T-cell (primary cell): ENCODE data around the gene CCPG1. TPM values are rescaled to one million over a fixed set of nuclear protein-coding genes. Genes with fewer than 3 reads are reported as not detected.
A peak's percentile ranks its signal among the peaks of the same experiment; 100 is the strongest.

Source experiments
- ATAC-seq, 4 experiments: fragments of 200-7000 bp in 3 of 4; fragments of 150-1000 bp in 1 of 4; cut with Tn5 transposase; replicated peaks in 1 of 4; 1 replicate in 3 of 4; 2 replicates in 1 of 4; pipeline ENCODE4 v1.10.0; 2021; ENCODE audit warnings: moderate library complexity in 3 of 4, mild to moderate bottlenecking in 2 of 4, moderate number of reproducible peaks in 1 of 4
- CTCF ChIA-PET, 2 donors: fragments of 300-600 bp; sonication (Branson Sonifier 250); formaldehyde crosslinking; loops; one replicate each; lab custom pipeline; 2022; ENCODE audit warnings: antibody characterized with exemption in 2 of 2; lab: Charles Lee
- POLR2A ChIA-PET, 2 donors: fragments of 300-600 bp; sonication (Branson Sonifier 250); formaldehyde crosslinking; loops; one replicate each; lab custom pipeline; 2022; ENCODE audit warnings: antibody characterized with exemption in 2 of 2; lab: Charles Lee
- DNase-seq, 35 experiments: peaks; one replicate each; pipeline versions ENCODE4 v3.0.0 to v3.0.0-alpha.2; 2013 to 2023
- H3K27ac ChIP-seq: one replicate; pipeline ENCODE4 v1.5.1; 2013; ENCODE audit warnings: low read length
- H3K27me3 ChIP-seq, 2 experiments: replicated peaks in 1 of 2; 1 replicate in 1 of 2; 2 replicates in 1 of 2; pipeline versions ENCODE4 v1.6.1 to v1.7.0; 2013; ENCODE audit warnings: low read length in 1 of 2, mixed read lengths in 1 of 2; ENCODE audit not compliant: control insufficient read depth in 2 of 2, insufficient read depth in 2 of 2; ENCODE audit errors: extremely low read depth in 1 of 2
- H3K36me3 ChIP-seq, 2 donors: 1 replicate in 1 of 2; 2 replicates in 1 of 2; pipeline versions ENCODE4 v1.6.1 to v1.7.0; 2013; ENCODE audit warnings: low read length in 1 of 2; ENCODE audit not compliant: control insufficient read depth in 2 of 2, insufficient read depth in 1 of 2; ENCODE audit errors: extremely low read depth in 1 of 2
- H3K4me1 ChIP-seq, 2 experiments: 1 replicate in 1 of 2; 2 replicates in 1 of 2; pipeline versions ENCODE4 v1.6.1 to v1.7.0; 2013; ENCODE audit warnings: low read length in 2 of 2, mixed read lengths in 1 of 2; ENCODE audit not compliant: insufficient read depth in 2 of 2, control insufficient read depth in 1 of 2; ENCODE audit errors: extremely low read depth in 1 of 2
- H3K4me3 ChIP-seq, 2 donors: 1 replicate in 1 of 2; 2 replicates in 1 of 2; pipeline versions ENCODE4 v1.5.1 to v1.7.0; 2013; ENCODE audit warnings: mild to moderate bottlenecking in 2 of 2, low read length in 1 of 2, moderate library complexity in 1 of 2; ENCODE audit not compliant: control insufficient read depth in 1 of 2; ENCODE audit errors: extremely low read depth in 1 of 2
- H3K9me3 ChIP-seq: 2 replicates; pipeline ENCODE4 v1.7.0; 2013
- H3K27ac Mint-ChIP-seq, 2 donors: one replicate each; pipeline ENCODE4 v1.8.0; 2020 to 2021; ENCODE audit warnings: mild to moderate bottlenecking in 2 of 2, mixed read lengths in 2 of 2
- H3K27me3 Mint-ChIP-seq, 2 donors: one replicate each; pipeline ENCODE4 v1.8.0; 2021 to 2022; ENCODE audit warnings: mixed read lengths in 2 of 2
- H3K36me3 Mint-ChIP-seq: one replicate; pipeline ENCODE4 v1.8.0; 2021; ENCODE audit warnings: mixed read lengths
- H3K4me1 Mint-ChIP-seq, 3 donors: one replicate each; pipeline ENCODE4 v1.8.0; 2020 to 2022; ENCODE audit warnings: mixed read lengths in 3 of 3, mild to moderate bottlenecking in 1 of 3
- H3K4me3 Mint-ChIP-seq, 3 donors: one replicate each; pipeline ENCODE4 v1.8.0; 2020 to 2022; ENCODE audit warnings: mild to moderate bottlenecking in 3 of 3, mixed read lengths in 3 of 3, moderate library complexity in 3 of 3
- H3K9me3 Mint-ChIP-seq, 3 donors: one replicate each; pipeline ENCODE4 v1.8.0; 2020 to 2022; ENCODE audit warnings: mixed read lengths in 3 of 3
- WGBS: methylation state at CpG from one replicate; pipeline ENCODE4 v1.1.5; 2013; ENCODE audit warnings: missing lambda C conversion rate; ENCODE audit not compliant: insufficient coverage; 5-methylcytosine and 5-hydroxymethylcytosine counted together
- total RNA-seq, 35 experiments: library from RNA in 6 of 35; stranded (reverse) in 6 of 35; fragments of 120-200 nt in 1 of 35; gene quantifications; one replicate each; pipeline versions ENCODE4 v1.2.1 to v1.2.4 and lab custom pipeline; 2013 to 2026

CCPG1 gene
- total RNA-seq, 5 donors from 2014 or later (not counting 1 experiment from before 2014, with no cell fraction given), result 21.3 to 32.5 (median 25.6) TPM

- DNase-seq (no peak), ATAC-seq (no peak)
- POLR2A ChIA-PET, result no interaction called here
- Histone ChIP-seq H3K4me3 (no peak overlapping the region), H3K36me3 (peaks cover 8 to 60% of the 10 kb centered on the region in 2 donors), H3K9me3 (no peaks in the 10 kb centered on the region), H3K27ac (no peak overlapping the region), H3K4me1 (no peaks in the 10 kb centered on the region), H3K27me3 (no peaks in the 10 kb centered on the region)
- Mint-ChIP-seq H3K27ac (no peak overlapping the region), H3K4me1 (no peaks in the 10 kb centered on the region), H3K4me3 (no peak overlapping the region), H3K9me3 (no peaks in the 10 kb centered on the region), H3K27me3 (no peaks in the 10 kb centered on the region), H3K36me3 (peaks cover 31% of the 10 kb centered on the region)
- CTCF ChIA-PET, result no interaction called here
- 100% methylated on average over 1 of the region's 1 CpG for WGBS
Measured at GRCh38 chr15:55337160-55337559, 71.0 kb downstream of the CCPG1 start.

- Mint-ChIP-seq H3K9me3 (no peaks in the 10 kb centered on the region), H3K27me3 (no peaks in the 10 kb centered on the region), H3K4me1 (no peaks in the 10 kb centered on the region), H3K27ac (no peak overlapping the region), H3K4me3 (no peak overlapping the region), H3K36me3 (peaks cover 44% of the 10 kb centered on the region)
- Histone ChIP-seq H3K4me1 (no peaks in the 10 kb centered on the region), H3K27ac (no peak overlapping the region), H3K36me3 (peaks cover 3 to 62% of the 10 kb centered on the region in 2 donors), H3K27me3 (no peaks in the 10 kb centered on the region), H3K4me3 (no peak overlapping the region), H3K9me3 (no peaks in the 10 kb centered on the region)
- ATAC-seq (no peak), DNase-seq (no peak)
- CTCF ChIA-PET, result interaction anchor here in 1 of 2 donors (0.6 kb wide), 1 partner anchor 118 kb away, joined by 5 read pairs; no protein-coding TSS in a partner anchor
- no CpG with 5 or more reads among the region's 1 CpG for whole genome bisulfite sequencing
- POLR2A ChIA-PET, result interaction anchor here in 1 of 2 donors (0.5 to 0.6 kb wide), 2 partner anchors 62 to 73 kb away, joined by 3 to 9 read pairs; no protein-coding TSS in a partner anchor
Measured at GRCh38 chr15:55334997-55335396, 73.2 kb downstream of the CCPG1 start.

- no peak overlapping the region for H3K27ac Mint-ChIP-seq
- CTCF ChIA-PET, result no interaction called here
- no CpG with 5 or more reads among the region's 5 CpGs for WGBS
Measured at GRCh38 chr15:55334371-55334770, 73.8 kb downstream of the CCPG1 start.

DNA sequence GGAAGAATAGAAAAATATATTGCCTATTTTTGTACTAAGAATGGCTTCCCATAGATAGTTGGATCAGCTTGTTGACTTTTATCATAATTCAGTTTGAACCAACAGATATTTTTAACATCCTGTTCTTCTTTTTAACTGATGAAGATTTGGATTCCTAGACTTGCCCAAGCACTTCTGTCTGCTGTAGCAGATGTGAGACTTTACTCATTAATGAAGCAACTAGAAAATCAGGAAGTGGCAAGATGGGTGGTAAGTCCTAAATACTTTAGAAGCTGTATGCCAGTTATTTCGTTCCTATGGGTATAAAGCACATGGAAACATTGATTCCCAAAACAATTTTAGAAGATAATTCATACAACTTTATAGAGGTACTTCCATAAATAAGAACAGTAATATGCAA lies 80.8 kb downstream of the CCPG1 start:
- no peaks in the 10 kb centered on the region for H3K27me3 ChIP-seq
- CTCF ChIA-PET, result no interaction called here
- Mint-ChIP-seq H3K4me1 (peaks cover 8 to 15% (median 11%) of the 10 kb centered on the region in 3 donors), H3K4me3 (no peak overlapping the region), H3K36me3 (peaks cover 31% of the 10 kb centered on the region), H3K27me3 (no peaks in the 10 kb centered on the region), H3K27ac (no peak overlapping the region), H3K9me3 (no peaks in the 10 kb centered on the region)
- DNase-seq (no peak), ATAC-seq (no peak)
- H3K36me3 ChIP-seq, result peaks cover 3 to 30% of the 10 kb centered on the region in 2 donors
- no peaks in the 10 kb centered on the region for H3K4me1 ChIP-seq
- H3K27ac ChIP-seq, result no peak overlapping the region
- H3K9me3 ChIP-seq, result no peaks in the 10 kb centered on the region
- no CpG with 5 or more reads among the region's 1 CpG for WGBS
- POLR2A ChIA-PET, result no interaction called here
- H3K4me3 ChIP-seq, result no peak overlapping the region

More at GRCh38 chr15:55334371-55334770, 73.8 kb downstream of the CCPG1 start:
- Histone ChIP-seq H3K4me1 (no peaks in the 10 kb centered on the region), H3K4me3 (no peak overlapping the region), H3K27me3 (no peaks in the 10 kb centered on the region), H3K27ac (no peak overlapping the region), H3K9me3 (no peaks in the 10 kb centered on the region), H3K36me3 (peaks cover 3 to 59% of the 10 kb centered on the region in 2 donors)
- H3K27me3 Mint-ChIP-seq, result no peaks in the 10 kb centered on the region
- no peak overlapping the region for H3K4me3 Mint-ChIP-seq
- ATAC-seq, result no peak
- POLR2A ChIA-PET, result interaction anchor here in 1 of 2 donors (0.6 kb wide), 1 partner anchor 62 kb away, joined by 3 read pairs; no protein-coding TSS in a partner anchor
- H3K4me1 Mint-ChIP-seq, result no peaks in the 10 kb centered on the region
- DNase-seq, result no peak
- H3K36me3 Mint-ChIP-seq, result peaks cover 44% of the 10 kb centered on the region
- no peaks in the 10 kb centered on the region for H3K9me3 Mint-ChIP-seq

- H3K9me3 Mint-ChIP-seq, result no peaks in the 10 kb centered on the region
- Histone ChIP-seq H3K4me1 (peaks cover 9 to 12% of the 10 kb centered on the region in 2 experiments), H3K9me3 (no peaks in the 10 kb centered on the region), H3K27me3 (no peaks in the 10 kb centered on the region), H3K27ac (no peak overlapping the region), H3K4me3 (no peak overlapping the region), H3K36me3 (peaks cover 0 to 7% of the 10 kb centered on the region in 2 donors)
- POLR2A ChIA-PET, result no interaction called here
- DNase-seq (no peak), ATAC-seq (no peak)
- H3K27ac Mint-ChIP-seq, result peak overlapping the region in 1 of 2 donors; percentile 9
- no peak overlapping the region for H3K4me3 Mint-ChIP-seq
- H3K27me3 Mint-ChIP-seq, result no peaks in the 10 kb centered on the region
- peaks cover 16% of the 10 kb centered on the region for H3K36me3 Mint-ChIP-seq
- peaks cover 37 to 43% (median 37%) of the 10 kb centered on the region in 3 donors for H3K4me1 Mint-ChIP-seq
- CTCF ChIA-PET, result no interaction called here
- no CpG with 5 or more reads among the region's 5 CpGs for WGBS
Measured at GRCh38 chr15:55322467-55322866, 85.7 kb downstream of the CCPG1 start.

DNA sequence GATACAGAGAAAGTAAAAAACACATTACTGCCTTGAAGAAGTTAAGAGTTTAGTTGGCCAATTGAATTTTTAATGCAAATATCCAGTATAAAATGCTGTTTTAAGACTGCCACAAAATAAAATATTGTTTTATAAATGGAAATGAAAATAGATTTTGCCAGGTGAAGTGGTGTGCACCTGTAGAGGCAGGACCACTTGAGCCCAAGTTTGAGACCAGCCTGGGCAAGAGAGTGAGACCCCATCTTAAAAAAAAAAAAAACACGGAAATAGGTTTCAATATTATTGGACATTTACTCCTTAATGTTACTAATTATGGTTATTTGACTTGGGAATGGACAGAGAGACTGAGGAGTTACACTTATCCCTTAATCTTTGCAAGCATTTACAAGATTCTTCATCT lies 87.2 kb downstream of the CCPG1 start:
- H3K4me1 ChIP-seq, result peaks cover 9 to 16% of the 10 kb centered on the region in 2 experiments

More for the DNA sequence above, 87.2 kb downstream of the CCPG1 start:
- Mint-ChIP-seq H3K4me1 (peaks cover 49 to 57% (median 52%) of the 10 kb centered on the region in 3 donors), H3K9me3 (no peaks in the 10 kb centered on the region), H3K4me3 (no peak overlapping the region), H3K27ac (no peak overlapping the region), H3K27me3 (no peaks in the 10 kb centered on the region), H3K36me3 (peaks cover 23% of the 10 kb centered on the region)
- ATAC-seq (no peak), DNase-seq (no peak)
- no peak overlapping the region for H3K4me3 ChIP-seq
- H3K27ac ChIP-seq, result no peak overlapping the region
- peaks cover 0 to 5% of the 10 kb centered on the region in 2 donors for H3K36me3 ChIP-seq
- CTCF ChIA-PET, result no interaction called here
- no peaks in the 10 kb centered on the region for H3K9me3 ChIP-seq
- POLR2A ChIA-PET, result no interaction called here
- WGBS, result no CpG with 5 or more reads among the region's 1 CpG
- no peaks in the 10 kb centered on the region for H3K27me3 ChIP-seq
